Fibroblast of gingiva (primary cell): ENCODE data around the gene RPP14.
"Not testable (repeated sequence)": the region's sequence is repeated elsewhere in the genome, so short reads cannot be mapped to it uniquely, and the experiment has no call there.

ENCODE experiments used
- DNase-seq: peaks from one replicate; pipeline ENCODE4 v3.0.0-alpha.2; 2011; ENCODE audit warnings: low read depth

The RPP14 gene

DNA sequence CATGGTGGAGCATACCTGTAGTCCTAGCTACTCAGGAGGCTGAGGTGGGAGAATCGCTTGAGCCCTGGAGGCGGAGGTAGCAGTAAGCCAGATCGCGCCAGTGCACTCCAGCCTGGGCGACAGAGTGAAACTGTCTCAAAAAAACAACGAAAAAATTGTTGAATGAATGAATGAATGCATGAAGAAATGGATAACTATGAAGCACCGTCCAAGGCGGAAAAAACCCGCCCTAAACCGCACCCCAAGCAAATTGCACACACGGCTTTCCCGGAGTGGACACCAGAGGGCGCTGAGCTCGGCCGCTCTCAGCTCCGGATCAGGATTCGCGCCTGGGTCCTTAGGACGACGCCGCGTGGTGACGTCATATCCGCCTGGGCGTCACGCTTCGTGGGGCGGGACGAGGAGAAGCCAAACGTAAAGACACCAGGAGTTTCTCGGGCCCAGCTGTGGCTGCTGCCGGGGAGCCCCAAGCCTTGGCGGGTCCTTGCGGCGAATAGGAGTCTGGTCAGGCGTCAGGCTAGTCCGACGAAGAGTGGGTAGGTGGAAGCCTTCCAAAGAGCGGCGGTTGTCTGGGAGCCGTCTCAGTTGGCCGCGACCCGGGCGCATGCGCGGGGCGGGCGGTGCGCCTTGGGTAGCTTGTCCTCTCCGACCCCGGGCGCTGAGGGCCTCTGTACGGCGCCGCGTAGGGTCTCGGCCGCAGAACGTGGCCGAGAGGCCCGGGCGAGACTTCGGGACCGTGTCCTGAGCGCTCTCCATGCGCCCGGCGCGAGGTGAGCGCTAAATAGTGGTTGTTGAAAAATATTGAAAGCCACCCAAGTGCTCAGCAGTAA, at the start of gene RPP14, which contains the start of gene HTD2:
TSS of gene RPP14 (plus strand) at position 364 of the 830 bp plus-strand sequence. CDS start 4,085 bp downstream, outside the sequence.
TSS of gene HTD2 (plus strand) at position 639 of the 830 bp plus-strand sequence. CDS start 11,094 bp downstream, outside the sequence.
- DNase-seq, result peak; percentile 96

DNA sequence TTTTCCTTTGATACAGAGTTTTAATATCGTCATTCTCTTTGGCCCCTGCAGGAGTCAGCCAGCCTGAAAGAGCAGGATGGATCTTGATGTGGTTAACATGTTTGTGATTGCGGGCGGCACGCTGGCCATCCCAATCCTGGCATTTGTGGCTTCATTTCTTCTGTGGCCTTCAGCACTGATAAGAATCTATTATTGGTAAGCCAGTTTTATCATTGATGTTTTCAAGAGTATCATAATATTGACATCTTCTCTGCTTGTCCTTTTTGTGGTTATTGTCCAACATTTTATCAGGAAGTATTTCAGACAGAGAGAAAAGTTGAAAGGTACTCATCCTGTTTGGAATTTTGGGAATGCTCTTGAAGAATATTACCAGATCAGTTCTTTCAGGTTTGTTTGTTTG, 49.5 kb upstream of the RPP14 start:
- no peak for DNase-seq

DNA sequence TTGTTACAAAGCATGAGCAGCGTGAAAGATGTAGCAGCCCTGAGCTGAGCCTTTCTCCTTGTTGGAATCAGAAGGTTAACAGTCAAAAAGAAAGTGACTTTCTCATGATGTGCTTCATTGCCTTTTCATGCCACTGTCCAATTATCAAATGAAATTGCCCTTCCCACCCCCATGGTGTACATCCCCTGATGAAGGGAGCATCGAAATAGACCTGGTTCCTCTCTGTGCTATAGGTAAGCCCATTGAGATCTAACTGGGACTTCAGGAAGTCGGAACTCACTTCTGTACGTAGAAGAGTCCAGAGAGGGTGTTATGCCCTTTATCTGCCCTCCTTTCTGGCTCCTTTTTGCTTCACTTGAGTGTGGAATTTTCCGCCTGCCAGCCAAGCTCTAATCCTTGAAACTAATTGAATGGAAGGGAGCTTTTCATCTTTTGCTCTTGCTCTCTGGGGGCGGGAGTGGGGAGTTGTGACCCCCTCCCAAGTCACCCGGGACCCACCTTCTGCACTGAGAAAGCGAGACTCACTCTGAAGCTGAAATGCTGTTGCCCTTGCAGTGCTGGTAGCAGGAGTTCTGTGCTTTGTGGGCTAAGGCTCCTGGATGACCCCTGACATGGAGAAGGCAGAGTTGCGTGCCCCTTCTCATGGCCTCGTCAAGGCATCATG, 47.5 kb upstream of the RPP14 start:
- DNase-seq, result no peak

DNA sequence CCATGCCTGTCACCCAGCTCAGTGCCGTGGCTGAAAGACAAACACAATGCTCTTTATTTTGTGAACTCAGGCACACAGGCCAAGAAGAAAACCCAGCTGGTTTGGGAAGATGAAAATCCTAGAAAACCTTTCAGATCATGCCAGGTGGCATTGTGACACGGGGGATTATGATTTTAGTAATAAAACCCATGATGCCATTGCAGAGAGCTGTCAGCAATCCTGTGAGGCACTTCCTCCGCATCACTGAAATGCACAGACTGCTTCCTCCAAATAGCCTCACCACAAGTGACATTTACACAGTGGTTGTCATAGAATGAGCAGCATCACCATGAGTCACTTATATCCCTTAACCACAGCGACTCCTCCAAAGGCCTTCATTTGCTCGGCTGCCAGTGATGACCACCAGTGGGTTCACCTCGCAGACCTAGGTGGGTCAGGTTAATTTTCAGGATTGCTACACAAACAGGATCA, 45.7 kb upstream of the RPP14 start:
- peak; percentile 52 for DNase-seq

DNA sequence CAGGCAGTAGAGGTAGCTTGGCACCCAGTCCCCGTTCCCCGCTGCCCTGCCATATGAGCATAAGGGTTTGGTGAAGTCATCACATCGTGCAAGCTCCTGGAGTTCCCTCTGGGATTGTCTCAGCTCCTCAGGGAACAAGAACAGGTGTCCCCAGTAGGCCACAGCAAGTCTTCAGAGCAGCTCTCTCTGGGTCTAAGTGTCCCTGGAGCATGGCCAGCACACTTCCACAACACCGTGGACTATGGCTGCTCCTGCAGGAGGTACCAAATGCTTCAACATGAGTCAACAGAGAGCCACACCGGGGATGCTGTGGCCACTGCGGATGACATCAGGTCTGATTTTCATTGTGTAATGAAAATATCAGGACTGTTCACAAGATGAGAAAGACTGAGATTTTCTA, 45.3 kb upstream of the RPP14 start:
- no peak for DNase-seq

DNA sequence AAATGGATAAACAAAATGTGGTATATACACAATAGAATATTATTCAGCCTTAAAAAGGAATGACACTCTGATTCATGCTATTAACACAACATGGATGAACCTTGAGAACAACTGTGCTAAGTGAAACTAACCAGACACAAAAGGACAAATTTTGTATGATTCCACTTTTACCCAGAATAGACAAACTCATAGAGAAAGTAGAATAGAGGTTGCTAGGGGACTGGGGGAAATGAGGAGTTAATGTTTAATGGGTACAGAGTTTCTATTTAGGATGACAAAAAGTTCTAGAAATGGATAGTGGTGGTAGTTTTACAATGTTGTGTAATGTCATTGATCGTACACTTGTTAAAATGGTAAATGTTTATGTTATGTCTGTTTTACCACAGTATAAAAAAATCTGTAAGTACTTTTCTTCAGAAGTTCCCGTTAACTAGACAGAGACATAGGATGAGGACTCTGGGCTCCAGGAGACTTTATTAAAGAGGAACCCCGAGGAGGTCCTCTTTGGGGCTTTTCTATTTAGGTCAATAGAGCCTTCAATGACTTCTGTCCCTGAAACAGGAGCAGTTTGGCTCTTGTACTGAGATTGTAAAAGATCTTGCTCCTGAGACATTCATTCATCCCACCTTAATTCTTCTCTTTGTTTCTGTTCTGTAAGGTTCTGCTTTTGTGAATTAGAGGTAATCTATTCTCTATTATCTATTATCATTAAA, 43.9 kb upstream of the RPP14 start:
- DNase-seq, result no peak

DNA sequence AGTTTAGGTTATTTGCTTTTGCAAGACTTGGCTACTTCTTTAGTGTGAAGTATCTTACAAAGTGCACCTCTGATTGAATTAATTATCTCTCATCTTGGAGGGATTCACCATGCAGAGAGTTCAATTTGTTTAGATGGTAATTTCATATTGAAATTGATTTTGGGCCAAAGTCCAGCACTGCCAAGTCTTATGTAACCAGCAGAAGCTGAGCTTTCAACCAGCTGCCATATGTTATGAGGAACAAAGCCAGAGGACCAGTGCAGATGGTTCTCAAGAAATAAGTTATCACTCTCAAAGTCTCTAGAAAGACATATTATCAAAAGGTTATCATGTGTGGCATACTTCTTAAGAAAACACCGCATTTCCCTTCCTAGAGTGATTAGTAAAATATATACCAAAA, 39.5 kb upstream of the RPP14 start:
- DNase-seq, result peak; percentile 22

DNA sequence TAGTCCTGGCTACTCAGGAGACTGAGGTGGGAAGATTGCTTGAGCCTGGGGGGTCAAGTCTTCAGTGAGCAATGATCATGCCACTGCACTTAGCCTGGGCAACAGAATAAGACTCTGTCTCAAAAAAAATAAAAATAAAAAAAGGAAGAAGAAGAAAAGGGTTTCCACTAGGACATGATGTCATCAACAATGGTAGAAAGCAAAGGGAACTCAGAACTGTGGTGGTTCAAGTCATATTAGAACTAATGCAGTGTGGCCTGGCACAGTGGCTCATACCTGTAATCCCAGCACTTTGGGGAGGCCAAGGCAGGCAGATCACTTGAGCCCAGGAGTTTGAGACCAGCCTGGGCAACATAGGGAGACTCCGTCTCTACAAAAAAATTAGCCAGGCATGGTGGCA, 38.5 kb upstream of the RPP14 start:
- not testable (repeated sequence) for DNase-seq

DNA sequence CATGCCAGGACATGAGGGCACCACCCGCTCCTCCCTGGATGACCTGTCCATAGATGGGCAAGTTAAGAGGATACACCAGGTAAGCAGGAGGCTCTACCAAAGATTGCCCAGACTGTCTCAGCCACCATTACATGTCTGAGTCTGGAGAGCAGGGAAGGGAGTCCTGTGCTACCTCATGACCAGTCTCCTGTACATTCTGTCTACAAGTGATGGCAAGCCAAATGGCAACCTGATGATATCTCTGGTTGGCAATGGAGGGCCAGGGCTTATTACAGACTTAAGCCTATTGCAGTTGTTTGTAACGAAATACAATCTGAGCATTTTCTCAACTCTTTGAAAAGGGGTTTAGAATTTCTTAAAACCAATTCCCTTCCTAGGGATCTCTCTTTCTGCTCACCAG, 36.7 kb upstream of the RPP14 start:
- DNase-seq, result no peak

DNA sequence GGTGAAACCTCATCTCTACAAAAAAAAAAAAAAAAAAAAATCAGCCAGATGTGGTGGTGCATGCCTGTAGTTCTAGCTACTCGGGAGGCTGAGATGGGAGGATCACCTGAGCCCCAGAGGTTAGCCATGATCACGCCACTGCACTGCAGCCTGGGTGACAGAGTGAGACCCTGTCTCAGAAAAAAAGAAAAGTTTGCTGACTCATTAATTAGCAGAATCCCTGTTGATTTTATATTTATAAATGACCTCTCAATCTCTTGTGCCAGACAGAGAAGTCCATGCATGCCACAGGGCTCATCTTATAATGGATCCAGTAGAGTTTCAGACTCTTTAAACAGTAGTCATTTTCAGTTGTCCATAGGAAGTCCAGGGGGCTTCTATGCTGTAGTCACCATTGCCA, 35.6 kb upstream of the RPP14 start:
- no peak for DNase-seq

DNA sequence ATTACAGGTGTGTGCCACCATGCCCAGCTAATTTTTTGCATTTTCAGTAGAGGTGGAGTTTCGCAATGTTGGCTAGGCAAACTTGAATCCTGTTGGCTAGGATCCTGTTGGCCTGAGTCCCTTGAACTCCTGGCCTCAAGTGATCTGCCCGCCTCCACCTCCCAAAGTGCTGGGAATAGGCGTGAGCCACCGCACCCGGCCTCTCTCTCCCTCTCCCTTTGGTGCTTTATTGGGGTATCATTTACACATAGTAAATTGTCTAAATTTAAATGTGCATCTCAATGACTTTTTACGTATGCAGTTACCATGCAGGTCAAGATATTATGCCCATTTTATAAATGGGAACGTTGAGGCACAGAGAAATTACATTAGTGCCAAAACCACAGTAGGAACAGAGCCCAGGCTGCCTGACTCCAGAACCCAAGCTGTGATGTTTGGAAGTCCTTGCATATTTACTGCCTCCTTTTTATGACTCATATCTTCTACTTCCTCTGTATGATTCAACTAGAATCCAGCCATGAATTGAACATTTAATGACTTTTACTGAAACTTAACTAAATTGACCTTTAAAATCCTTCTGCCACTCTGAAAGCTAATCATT, 34.0 kb upstream of the RPP14 start:
- DNase-seq, result peak; percentile 82

DNA sequence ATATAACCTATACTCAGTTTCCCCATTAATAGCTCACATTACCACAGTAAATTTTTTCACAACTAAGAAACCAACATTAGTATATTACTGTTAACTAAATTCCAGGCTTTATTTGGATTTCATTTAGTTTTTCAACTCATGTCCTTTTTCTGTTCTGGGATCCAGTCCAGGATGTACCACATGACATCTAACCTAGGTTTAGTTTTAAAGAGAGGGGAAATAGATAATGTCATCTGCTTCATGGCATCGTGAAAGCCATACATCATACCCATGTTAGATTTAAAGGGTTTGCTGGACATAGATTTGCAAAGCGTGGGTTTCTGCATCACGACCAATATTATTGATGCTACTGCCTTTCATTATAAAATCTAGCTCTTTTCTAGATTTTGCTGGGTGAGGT, 33.2 kb upstream of the RPP14 start:
- DNase-seq, result no peak

DNA sequence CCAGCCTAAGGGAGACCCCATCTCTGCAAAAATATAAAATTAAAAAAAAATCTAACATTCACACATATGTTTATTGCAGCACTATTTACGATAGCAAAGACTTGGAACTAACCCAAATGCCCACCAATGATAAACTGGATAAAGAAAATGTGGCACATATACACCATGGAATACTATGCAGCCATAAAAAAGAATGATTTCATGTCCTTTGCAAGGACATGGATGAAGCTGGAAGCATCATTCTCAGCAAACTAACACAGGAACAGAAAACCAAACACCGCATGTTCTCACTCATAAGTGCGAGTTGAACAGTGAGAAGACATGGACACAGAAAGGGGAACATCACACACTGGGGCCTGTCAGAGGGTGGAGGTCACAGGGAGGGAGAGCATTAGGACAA, 32.7 kb upstream of the RPP14 start:
- not testable (repeated sequence) for DNase-seq

DNA sequence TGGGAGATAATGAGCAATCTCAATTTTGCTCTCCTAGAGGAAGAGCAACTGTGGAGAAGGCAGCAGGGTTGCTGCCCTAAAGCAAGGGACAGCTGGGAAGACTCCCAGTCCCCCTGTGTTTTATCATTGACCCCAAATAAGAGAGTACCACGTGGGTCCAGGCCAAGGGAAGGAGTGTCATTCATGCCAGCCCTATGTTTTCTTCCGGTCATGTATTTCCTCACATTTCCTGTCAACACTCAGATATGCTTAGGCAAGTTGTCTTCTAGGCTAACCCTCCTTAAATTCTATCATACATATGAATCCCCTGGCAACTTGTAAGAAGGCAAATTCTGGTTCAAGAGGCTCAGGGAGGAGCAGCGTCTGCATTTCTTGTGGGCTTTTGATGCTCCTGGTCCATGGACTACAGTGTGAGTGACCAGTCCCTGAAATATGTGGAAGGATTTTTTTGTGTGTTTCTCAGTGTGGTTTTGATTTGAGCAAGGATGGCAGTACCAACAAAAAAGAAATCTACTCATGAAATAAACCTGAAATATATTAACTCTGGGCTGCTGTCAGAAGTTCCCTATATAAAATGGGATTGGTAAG, 31.9 kb upstream of the RPP14 start:
- no peak for DNase-seq

DNA sequence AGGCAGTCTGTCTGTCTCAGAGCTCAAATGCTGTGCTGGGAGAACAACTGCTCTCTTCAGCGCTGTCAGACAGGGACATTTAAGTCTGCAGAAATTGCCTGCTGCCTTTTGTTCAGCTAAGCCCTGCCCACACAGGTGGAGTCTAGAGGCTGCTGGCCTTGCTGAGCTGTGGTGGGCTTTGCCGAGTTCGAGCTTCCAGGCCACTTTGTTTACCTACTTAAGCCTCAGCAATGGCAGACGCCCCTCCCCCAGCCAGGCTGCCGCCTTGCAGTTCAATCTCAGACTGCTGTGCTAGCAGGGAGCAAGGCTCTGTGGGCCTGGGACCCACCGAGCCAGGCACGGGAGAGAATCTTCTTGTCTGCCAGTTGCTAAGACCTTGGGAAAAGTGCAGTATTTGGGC, 25.0 kb upstream of the RPP14 start:
- no peak for DNase-seq

DNA sequence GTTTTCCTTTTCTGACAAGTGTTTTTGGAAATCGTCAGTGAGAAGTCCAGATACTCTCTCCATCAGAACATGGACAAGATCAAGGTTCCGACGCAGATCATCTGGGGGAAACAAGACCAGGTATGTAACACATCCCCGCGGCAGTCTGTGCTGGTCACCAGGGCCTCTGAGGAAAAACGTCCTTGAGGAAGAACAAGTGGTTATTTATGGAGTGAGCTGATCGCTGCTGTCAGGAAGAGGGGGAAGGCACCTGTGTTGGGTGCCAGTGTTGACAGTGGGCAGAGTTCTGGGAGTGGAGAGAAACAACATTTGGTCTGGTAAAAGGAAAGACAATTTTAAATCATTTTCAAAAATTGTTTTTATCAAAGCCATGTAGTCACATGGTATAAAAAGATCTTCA, 20.7 kb upstream of the RPP14 start:
- DNase-seq, result no peak

DNA sequence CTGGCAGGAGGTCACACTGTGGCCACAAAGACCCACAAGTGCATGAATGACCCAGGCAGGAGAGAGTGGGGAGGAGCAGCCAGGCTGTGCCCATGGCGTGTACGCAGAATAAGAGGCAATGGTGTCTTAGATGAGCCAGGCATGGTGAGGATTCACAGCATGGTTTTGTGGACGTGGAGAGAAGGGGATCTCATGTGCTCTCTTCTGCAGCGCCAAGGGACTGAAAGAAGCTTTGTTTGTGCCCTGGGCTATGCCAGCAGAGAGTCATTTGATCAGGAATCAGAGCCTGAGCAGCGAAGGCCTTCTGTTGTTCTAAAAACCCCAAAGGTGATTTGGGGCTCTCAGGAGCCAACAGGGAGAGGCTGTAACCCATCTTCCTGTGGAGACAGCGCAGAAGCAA, 18.7 kb upstream of the RPP14 start:
- no peak for DNase-seq

DNA sequence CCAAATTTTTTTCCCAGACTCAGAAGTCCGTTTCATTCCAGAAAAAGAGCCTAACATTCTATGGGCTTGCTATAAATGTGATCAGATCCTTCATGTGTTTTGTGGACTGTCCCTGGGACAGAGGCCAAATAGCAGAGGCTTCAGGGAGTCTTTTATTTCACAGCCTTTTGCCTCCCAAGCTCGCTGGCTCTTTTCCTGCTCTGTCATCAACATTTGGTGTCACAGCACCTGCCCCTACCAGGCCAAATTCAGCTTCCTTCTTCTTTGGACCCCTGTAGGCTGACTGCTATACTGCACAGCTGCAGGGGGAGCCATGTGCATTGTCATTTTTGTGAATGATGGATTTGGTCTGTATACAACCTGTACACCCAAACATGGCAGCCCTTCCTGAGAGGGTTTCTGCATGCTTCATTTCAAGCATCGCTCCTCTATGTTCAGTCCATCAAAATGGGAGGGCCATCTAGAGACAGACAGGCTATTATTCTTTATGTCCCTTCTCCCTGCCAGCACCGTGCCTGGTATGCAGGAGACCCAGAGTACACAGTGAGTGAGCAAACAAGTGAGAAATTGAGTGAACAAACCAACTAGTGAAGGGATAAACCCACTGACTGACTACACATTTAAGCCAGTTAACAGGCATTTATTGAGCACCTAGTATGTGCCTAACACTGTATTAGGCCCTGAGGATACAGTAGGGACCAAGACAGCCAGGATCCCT, 17.9 kb upstream of the RPP14 start:
- DNase-seq, result no peak

DNA sequence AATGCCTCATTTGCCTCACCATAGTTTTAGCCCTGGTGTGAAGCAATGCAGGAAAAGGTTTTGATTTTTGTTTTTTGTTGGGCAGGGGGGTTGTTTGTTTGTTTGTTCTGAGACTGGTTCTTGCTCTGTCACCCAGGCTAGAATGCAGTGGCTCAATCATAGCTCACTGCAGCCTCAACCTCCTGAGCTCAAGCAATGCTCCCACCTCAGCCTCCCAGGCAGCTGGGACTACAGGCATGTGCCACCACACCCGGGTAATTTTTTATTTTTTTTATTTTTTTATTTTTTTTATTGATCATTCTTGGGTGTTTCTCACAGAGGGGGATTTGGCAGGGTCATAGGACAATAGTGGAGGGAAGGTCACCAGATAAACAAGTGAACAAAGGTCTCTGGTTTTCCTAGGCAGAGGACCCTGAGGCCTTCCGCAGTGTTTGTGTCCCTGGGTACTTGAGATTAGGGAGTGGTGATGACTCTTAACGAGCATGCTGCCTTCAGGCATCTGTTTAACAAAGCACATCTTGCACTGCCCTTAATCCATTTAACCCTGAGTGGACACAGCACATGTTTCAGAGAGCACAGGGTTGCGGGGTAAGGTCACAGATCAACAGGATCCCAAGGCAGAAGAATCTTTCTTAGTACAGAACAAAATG, 17.0 kb upstream of the RPP14 start:
- DNase-seq, result not testable (repeated sequence)

DNA sequence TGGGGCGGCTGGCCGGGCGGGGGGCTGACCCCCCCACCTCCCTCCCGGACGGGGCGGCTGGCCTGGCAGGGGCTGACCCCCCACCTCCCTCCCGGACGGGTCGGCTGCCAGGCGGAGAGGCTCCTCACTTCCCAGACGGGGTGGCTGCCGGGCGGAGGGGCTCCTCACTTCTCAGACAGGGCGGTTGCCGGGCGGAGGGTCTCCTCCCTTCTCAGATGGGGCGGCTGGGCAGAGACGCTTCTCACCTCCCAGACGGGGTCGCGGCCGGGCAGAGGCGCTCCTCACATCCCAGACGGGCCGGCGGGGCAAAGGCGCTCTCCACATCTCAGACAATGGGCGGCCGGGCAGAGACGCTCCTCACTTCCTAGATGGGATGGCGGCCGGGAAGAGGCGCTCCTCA, 15.6 kb upstream of the RPP14 start:
- not testable (repeated sequence) for DNase-seq
